IPS-NIHi7 (cell line): ENCODE measurements around the gene EDIL3.
A peak's percentile ranks its signal among the peaks of the same experiment; 100 is the strongest.

Source experiments
- DNase-seq: peaks from one replicate; pipeline ENCODE4 v3.0.0; 2012; ENCODE audit warnings: mixed read lengths; ENCODE audit errors: extremely low spot score

Gene EDIL3

DNA sequence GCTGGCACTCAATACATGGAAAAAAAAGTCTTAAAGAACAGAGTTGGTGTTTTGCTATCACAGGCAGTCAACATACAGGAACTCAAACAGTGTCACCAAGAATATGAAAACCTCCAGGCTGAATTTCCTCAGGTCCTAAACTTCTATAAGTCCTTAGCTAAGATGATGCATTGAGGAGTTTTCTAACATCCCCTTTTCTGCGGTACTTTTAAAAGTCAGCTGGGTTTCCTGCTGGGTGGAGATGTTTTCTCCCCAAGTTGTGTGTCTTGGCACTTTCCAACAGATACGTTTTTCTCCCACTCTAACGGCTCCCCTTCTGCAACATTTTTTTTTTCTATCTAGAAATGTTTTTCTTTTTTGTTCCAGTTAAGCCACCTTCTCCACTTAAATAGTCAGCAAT lies 419.2 kb downstream of the EDIL3 start:
- DNase-seq, result no peak

DNA sequence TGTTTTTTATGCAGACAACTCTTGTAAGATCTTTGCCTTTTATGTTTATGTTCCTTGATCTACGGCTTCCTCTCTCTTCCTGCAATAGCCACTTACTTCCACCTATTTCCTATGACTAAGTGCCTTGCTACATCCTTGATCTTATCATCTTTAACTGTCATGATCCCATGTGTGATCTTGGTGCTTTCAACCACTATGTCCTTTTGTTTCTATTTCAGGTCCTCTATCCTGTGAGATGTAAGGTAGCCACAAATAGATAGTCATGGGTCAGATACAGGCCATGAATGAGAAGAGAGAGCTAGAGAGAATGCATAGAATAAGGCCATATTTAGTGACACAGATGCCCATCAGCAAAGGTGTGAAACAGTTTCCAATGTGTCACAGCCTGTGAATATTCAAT lies 420.4 kb downstream of the EDIL3 start:
- no peak for DNase-seq

GRCh38 chr5:83957188-83957587 lies 427.5 kb downstream of the EDIL3 start:
- DNase-seq, result no peak

- no peak for DNase-seq
These were observed 428.3 kb downstream of the EDIL3 start for GRCh38 chr5:83956386-83956785.

- no peak for DNase-seq
These were observed 428.8 kb downstream of the EDIL3 start for GRCh38 chr5:83955916-83956315.

DNA sequence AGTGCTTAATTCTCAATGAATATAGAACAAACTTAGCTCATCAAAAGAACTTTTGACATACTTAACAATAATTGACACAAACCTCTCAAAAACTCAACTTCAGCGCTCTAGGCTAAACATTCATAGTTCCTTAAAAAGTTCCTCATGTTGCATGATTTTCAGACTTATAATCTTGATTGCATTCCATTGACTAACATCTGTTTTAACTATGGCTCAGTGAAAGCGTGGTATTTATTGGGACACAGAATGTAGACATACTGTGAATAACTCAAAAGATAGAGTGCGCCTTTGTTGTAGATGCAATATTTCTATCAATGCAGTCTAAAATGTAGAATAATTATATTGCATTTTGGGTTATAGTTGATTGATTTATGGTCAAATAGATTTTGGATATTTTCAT lies 436.9 kb downstream of the EDIL3 start:
- DNase-seq, result no peak

GRCh38 chr5:83946516-83946915 lies 438.2 kb downstream of the EDIL3 start:
- DNase-seq, result no peak

GRCh38 chr5:83942155-83942554 lies 442.5 kb downstream of the EDIL3 start:
- no peak for DNase-seq

GRCh38 chr5:83937837-83938236 lies 446.8 kb downstream of the EDIL3 start:
- no peak for DNase-seq

DNA sequence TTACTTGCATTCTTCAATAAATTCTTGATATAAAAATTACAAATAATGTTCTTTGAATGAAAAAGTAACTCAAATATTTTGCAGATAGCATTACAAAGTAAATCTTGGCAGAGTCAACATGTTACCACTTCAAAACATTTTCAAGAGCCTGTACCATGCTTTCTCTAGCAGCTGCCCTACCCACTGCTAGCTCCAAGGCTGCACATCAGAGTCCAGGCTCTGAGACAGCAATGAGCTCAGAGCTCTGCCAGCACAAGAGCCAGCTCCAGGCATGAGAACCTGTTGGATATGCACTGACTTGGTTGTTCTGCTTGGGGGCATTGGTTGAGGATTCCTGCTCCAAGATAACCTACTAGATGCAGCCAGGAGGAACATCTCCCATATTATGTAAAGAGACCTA lies 452.7 kb downstream of the EDIL3 start:
- no peak for DNase-seq

DNA sequence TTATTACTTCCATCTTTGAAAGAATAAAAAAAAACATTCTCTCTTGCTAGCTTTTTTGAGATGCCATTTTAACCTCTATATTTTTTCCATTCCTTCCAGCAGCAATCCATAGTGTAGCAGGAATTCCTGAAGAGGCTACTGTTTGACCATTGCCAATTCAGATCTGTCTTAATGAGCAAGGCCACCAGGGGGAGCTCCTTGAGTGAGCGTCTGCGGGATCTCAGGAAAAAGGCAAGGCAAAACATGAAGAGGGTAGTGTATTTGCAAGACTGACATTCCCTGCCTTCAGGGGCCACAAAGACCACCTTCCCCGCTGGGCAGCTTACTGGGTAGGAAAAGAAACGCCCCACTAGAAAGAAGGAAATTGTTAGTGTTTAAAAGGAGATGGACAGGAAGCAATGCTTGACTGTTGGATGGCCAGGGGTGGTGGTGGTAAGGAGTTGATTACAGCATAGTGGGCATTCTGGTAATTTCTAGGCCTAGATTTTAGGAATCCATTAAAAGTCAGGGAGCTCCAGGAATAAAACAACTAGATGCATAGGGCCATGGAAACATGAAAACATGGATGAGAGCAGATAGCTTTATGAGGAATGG lies 457.4 kb downstream of the EDIL3 start:
- DNase-seq, result peak; percentile 76

GRCh38 chr5:83925955-83926337 lies 458.7 kb downstream of the EDIL3 start:
- DNase-seq, result peak; percentile 16

- no peak for DNase-seq
These were observed 459.2 kb downstream of the EDIL3 start for GRCh38 chr5:83925321-83925954.

DNA sequence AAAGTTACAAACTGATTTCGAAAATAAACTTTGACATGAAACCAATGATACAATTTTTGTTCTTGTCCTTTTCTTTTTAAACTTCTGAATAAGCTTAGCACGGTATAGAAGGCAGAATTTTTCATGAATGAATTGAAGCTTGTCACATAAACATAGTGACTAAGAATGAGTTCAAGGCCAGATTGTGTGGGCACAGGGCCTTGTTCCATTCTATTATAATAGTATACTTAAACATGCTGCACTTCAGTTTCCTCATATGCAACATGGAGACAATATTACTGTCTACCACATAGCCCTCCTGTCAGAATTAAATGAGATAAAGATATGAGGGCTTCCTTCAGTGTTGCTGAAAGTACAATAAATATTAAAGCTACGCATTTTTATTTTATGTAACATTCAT lies 459.8 kb downstream of the EDIL3 start:
- DNase-seq, result no peak

DNA sequence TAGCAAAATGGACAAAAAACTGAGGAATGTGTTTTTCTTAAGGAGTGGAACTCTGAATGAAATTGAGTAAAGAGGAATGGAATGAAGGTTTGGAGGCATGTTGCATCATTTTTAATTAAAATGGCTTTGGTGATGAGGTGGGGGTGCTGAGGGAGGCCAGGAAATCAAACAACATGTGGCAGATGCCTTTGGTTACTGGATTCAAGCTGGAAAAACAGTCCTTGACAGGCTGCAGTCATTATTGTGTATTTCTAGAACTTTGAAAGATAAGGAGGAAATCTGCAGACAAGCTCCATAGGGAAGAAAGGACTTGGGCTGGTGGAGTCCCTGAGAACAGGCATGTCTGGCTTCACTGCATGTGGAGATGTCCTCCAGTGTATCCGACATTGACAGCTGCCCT lies 460.5 kb downstream of the EDIL3 start:
- DNase-seq, result no peak

GRCh38 chr5:83922699-83923098 lies 462.0 kb downstream of the EDIL3 start:
- no peak for DNase-seq

GRCh38 chr5:83921666-83922193 lies 462.9 kb downstream of the EDIL3 start:
- no peak for DNase-seq

GRCh38 chr5:83919071-83920041 lies 465.3 kb downstream of the EDIL3 start:
- no peak for DNase-seq

DNA sequence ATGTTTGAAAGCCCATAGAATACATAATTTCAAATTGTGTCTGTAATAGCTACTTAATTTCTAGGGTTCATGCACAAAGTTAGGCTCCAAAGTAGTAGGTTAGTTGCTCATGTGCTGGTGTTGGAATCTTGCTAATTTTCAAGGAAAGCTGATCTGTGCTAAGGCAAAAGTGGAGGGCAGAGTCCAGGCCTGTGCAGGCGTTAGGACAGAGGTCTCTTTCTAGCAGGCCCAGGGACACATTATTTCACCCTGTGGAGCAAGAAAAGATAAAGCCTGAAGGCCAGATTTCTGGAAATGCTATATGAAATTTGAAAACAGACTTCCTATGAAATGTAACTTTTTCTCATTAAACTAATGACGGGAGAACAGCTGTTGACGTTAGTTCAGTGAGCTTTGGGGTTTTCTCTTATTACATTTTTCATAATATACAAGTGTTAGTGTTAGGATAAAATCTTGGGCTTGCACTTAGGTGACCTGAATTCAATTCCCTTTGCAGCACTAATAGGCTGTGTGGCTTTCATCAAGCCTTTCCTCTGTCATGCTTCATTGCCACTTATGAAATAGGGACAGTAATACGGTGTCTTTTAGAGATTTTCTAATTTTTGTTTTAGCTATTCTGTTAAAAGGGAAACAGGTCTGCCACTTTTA lies 467.3 kb downstream of the EDIL3 start:
- DNase-seq, result no peak

- DNase-seq, result no peak
These were observed 469.8 kb downstream of the EDIL3 start for GRCh38 chr5:83914662-83915418.

DNA sequence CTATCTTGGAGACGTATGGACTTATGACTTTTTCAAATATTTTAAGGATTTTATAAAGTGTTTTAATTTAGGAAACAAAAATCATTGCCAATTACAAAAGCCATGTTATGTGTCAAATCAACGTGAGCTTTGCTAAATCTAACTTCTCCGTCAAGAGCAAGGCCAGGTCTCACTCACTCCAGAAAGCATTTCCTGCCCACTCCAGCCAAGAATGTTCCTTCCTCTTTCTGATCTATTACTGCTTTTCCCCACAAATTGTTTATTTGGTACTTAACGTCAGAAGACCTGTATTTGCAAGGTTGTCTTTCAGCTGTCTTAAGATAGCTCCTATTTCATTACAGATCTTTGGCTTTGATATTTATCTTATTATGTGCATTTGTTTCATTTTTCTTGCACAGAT lies 470.5 kb downstream of the EDIL3 start:
- no peak for DNase-seq
